Central memory CD4-positive, alpha-beta T cell (primary cell): ENCODE results near the gene SMIM3.
"Not testable (repeated sequence)": the region's sequence is repeated elsewhere in the genome, so short reads cannot be mapped to it uniquely, and the experiment has no call there.

Source experiments
- DNase-seq: peaks from one replicate; pipeline ENCODE4 v3.0.0; 2022

Gene SMIM3

GRCh38 chr5:150794927-150795326 lies 16.4 kb downstream of the SMIM3 start:
- DNase-seq: no peak

GRCh38 chr5:150797384-150797783 lies 18.8 kb downstream of the SMIM3 start:
- no peak for DNase-seq

GRCh38 chr5:150801117-150801927 lies 22.8 kb downstream of the SMIM3 start:
- peak; percentile 41 for DNase-seq

GRCh38 chr5:150804388-150804787 lies 25.8 kb downstream of the SMIM3 start:
- no peak for DNase-seq

- no peak for DNase-seq
Observed at GRCh38 chr5:150809363-150809762, 30.8 kb downstream of the SMIM3 start.

GRCh38 chr5:150815010-150815409 lies 36.5 kb downstream of the SMIM3 start:
- DNase-seq: no peak

- no peak for DNase-seq
Observed at GRCh38 chr5:150816946-150817345, 38.4 kb downstream of the SMIM3 start.

- no peak for DNase-seq
Observed at GRCh38 chr5:150829744-150830143, 51.2 kb downstream of the SMIM3 start.

- DNase-seq: not testable (repeated sequence)
Observed at GRCh38 chr5:150831821-150832220, 53.3 kb downstream of the SMIM3 start.

GRCh38 chr5:150836064-150836463 lies 57.5 kb downstream of the SMIM3 start:
- no peak for DNase-seq

- no peak for DNase-seq
Observed at GRCh38 chr5:150836703-150837102, 58.1 kb downstream of the SMIM3 start.

GRCh38 chr5:150845185-150845859 lies 66.8 kb downstream of the SMIM3 start:
- DNase-seq: not testable (repeated sequence)

GRCh38 chr5:150846308-150846653 lies 67.7 kb downstream of the SMIM3 start, which contains the start of gene IRGM:
TSS of gene IRGM (plus strand) at chr5:150846521. CDS start at chr5:150848124, 1,603 bp downstream.
- DNase-seq: peak; percentile 44
